ENCODE measurements around the gene SLCO4C1.
"Not testable (repeated sequence)": the region's sequence is repeated elsewhere in the genome, so short reads cannot be mapped to it uniquely, and the experiment has no call there.

The SLCO4C1 gene

GRCh38 chr5:102296178-102296817 is at the start of gene SLCO4C1:
Gene SLCO4C1 (minus strand): TSS chr5:102296284. CDS start chr5:102296262, 22 bp downstream.
- DNase-seq, result peak; percentile 37

GRCh38 chr5:102341681-102342288 is 45.7 kb upstream of the SLCO4C1 start:
- DNase-seq, result no peak

- no peak for DNase-seq
These were observed 28.6 kb upstream of the SLCO4C1 start for GRCh38 chr5:102324714-102325113.

- not testable (repeated sequence) for DNase-seq
These were observed 22.7 kb upstream of the SLCO4C1 start for GRCh38 chr5:102318801-102319200.

- DNase-seq, result no peak
These were observed 18.2 kb upstream of the SLCO4C1 start for GRCh38 chr5:102314328-102314727.

GRCh38 chr5:102313912-102314311 is 17.8 kb upstream of the SLCO4C1 start:
- no peak for DNase-seq

GRCh38 chr5:102312586-102313370 is 16.7 kb upstream of the SLCO4C1 start:
- DNase-seq, result no peak

- DNase-seq, result no peak
These were observed 13.5 kb upstream of the SLCO4C1 start for GRCh38 chr5:102309586-102309985.

GRCh38 chr5:102307232-102307631 is 11.1 kb upstream of the SLCO4C1 start:
- no peak for DNase-seq

- DNase-seq, result no peak
These were observed 10.0 kb upstream of the SLCO4C1 start for GRCh38 chr5:102306121-102306520.

GRCh38 chr5:102295534-102296177 is 428 bp downstream of the SLCO4C1 start:
- no peak for DNase-seq

- no peak for DNase-seq
These were observed 1.1 kb downstream of the SLCO4C1 start for GRCh38 chr5:102294886-102295395.

- DNase-seq, result no peak
These were observed 6.1 kb downstream of the SLCO4C1 start for GRCh38 chr5:102290004-102290403.

GRCh38 chr5:102289251-102289899 is 6.7 kb downstream of the SLCO4C1 start:
- no peak for DNase-seq

- DNase-seq, result no peak
These were observed 7.5 kb downstream of the SLCO4C1 start for GRCh38 chr5:102288630-102289029.

GRCh38 chr5:102286476-102286875 is 9.6 kb downstream of the SLCO4C1 start:
- no peak for DNase-seq

GRCh38 chr5:102283102-102283797 is 12.8 kb downstream of the SLCO4C1 start:
- no peak for DNase-seq

- DNase-seq, result no peak
These were observed 16.4 kb downstream of the SLCO4C1 start for GRCh38 chr5:102279711-102280110.

GRCh38 chr5:102278231-102278630 is 17.9 kb downstream of the SLCO4C1 start:
- no peak for DNase-seq

GRCh38 chr5:102277144-102277543 is 18.9 kb downstream of the SLCO4C1 start:
- DNase-seq, result no peak

- DNase-seq, result no peak
These were observed 24.3 kb downstream of the SLCO4C1 start for GRCh38 chr5:102271759-102272158.

GRCh38 chr5:102270036-102270435 is 26.0 kb downstream of the SLCO4C1 start:
- DNase-seq, result no peak
